Measurements from ENCODE around the gene ZNF267.

ZNF267 gene

GRCh38 chr16:31874366-31875111 lies 932 bp downstream of the ZNF267 start:
- DNase-seq (ENCODE audit: low read depth): peak; percentile 84
- TF ChIP-seq CTCF (IDR thresholded peaks at IDR 0.05; ENCODE audit: insufficient read depth, low read depth, low read length, missing control alignments): no peak
- peak overlapping the region; percentile 91 for H3K4me3 ChIP-seq (ENCODE audit: low read depth, low read length)

DNA sequence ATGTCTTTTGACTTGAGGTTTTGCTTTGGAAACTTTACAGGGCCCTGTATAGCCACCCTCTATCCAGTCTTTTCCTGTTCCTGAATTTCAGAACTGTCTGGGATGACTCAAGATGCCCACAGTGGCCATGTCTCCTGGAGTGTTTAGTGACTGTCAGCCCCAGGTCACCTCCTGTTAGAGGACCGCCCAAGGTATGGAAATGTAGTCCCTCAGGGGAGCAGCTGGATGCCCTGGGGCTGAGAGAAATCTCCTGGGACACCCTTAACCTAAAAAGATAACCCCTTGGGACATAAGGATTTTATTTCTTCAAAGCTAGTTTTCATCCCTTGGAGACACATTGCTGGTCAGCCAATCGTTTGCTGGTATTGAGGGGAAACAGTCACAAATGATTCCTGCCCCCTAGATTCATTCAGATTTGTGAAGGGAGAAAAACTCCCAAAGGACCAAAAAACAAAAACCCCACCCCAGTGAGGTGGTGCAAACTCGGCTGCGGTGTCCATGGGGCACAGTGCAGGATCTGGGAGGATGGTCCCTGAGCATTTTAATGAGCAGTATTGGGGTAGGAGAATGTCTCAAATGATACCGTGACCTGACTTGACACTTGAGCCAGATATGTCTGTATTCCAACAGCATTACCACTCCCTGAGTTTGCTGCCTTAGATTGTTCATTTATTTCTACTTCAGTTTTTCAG lies 1.7 kb downstream of the ZNF267 start:
- peak overlapping the region; percentile 91 for H3K4me3 ChIP-seq (ENCODE audit: low read depth, low read length)
- no peak for TF ChIP-seq CTCF (IDR thresholded peaks at IDR 0.05; ENCODE audit: insufficient read depth, low read depth, low read length, missing control alignments)
- DNase-seq (ENCODE audit: low read depth): no peak

- no peak for DNase-seq (ENCODE audit: low read depth)
- peak overlapping the region; percentile 91 for H3K4me3 ChIP-seq (ENCODE audit: low read depth, low read length)
These were observed 2.4 kb downstream of the ZNF267 start for GRCh38 chr16:31875928-31876547.

DNA sequence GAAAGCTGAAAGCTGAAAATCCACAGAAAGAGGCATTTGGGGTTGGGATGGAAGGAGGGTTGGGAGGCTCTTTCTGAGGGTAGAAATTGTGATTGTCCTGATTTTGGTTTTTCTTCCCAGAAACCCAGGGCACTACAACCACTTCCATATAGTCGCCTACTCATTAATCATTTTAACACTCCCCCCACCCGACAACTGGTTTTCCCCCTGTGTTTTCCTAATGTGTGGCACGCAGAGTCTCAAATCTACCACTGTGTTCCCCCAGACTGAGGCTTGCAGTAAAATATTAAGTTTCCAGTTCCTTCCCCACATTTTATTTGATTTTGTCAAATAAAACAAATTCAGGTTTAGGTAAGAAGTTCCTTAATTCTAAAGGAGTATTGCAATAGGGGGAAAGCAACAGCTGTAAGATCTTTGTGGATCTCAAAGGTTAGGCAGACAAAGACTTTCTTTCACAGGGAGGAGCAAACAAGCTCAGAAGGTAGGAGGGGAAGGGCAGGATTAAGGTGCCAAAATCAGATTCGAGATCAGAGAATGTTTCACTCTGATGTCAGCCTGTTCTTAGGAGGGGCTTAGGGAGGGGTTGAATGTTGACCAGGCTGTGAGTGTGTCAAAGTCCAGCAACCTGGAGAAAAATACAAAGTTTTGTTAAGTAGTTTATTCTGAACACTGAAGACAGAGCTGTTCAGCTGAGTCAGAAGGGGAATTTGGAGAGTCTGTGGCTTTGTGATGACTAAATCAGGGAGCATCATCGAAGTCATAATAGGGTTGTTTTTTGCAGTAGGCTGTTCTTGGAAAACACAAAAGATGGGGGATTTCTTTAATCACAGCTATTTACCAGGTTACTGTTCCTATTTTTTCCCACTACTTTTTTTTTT lies 3.6 kb downstream of the ZNF267 start:
- no peak for TF ChIP-seq CTCF (IDR thresholded peaks at IDR 0.05; ENCODE audit: insufficient read depth, low read depth, low read length, missing control alignments)
- H3K4me3 ChIP-seq (ENCODE audit: low read depth, low read length): peak overlapping the region; percentile 91
- DNase-seq (ENCODE audit: low read depth): peak; percentile 91

More at GRCh38 chr16:31875928-31876547, 2.4 kb downstream of the ZNF267 start:
- TF ChIP-seq CTCF (IDR thresholded peaks at IDR 0.05; ENCODE audit: insufficient read depth, low read depth, low read length, missing control alignments): no peak

GRCh38 chr16:31877876-31878642 lies 4.5 kb downstream of the ZNF267 start:
- no peak for DNase-seq (ENCODE audit: low read depth)
- no peak for TF ChIP-seq CTCF (IDR thresholded peaks at IDR 0.05; ENCODE audit: insufficient read depth, low read depth, low read length, missing control alignments)
- peak overlapping the region; percentile 41 for H3K4me3 ChIP-seq (ENCODE audit: low read depth, low read length)

DNA sequence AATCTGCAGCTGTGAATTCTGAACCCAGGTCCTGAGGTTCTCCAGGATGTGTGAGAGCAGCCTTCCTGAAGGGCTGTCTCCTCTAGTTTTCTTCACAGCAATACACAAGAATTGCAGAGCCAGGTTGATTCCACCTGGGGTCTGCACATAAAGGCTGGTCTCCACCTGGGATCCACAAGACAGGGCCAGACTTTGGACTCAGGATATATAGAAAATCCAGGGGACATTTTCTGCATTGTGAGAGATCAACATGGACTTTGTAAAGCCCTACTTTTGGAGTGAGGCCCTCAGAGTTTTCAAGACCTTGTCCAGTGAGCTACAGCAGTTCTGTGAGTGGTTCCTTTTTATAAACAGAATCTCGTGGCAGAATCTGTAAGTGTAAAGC lies 6.3 kb downstream of the ZNF267 start:
- TF ChIP-seq CTCF (IDR thresholded peaks at IDR 0.05; ENCODE audit: insufficient read depth, low read depth, low read length, missing control alignments): no peak
- H3K4me3 ChIP-seq (ENCODE audit: low read depth, low read length): no peak overlapping the region
- no peak for DNase-seq (ENCODE audit: low read depth)

Data from GM12865 (cell line).